Spleen (tissue), 7 donors: ENCODE measurements around the gene GUCY2C.

Experiments used
- POLR2A ChIP-seq, 3 donors: fragments of 450-650 bp; IDR thresholded peaks; one replicate each; pipeline ENCODE4 v1.5.1; 2017; ENCODE audit warnings: antibody characterized with exemption in 3 of 3, mild to moderate bottlenecking in 1 of 3
- TF ChIP-seq, protein P1 (sequence below), 11 experiments: fragments of 200-600 bp in 7 of 11; fragments of 450-650 bp in 4 of 11; sonication (generic) in 4 of 11; IDR thresholded peaks in 8 of 11; conservative IDR thresholded peaks in 3 of 11; 1 replicate in 7 of 11; 2 replicates in 4 of 11; pipeline versions ENCODE4 v1.4.0 to v1.8.0; 2016 to 2021; ENCODE audit warnings: antibody characterized with exemption in 11 of 11, inconsistent platforms in 4 of 11, mild to moderate bottlenecking in 1 of 11
- donor health status: DM: no; HTN: no; CAD: no; lungs with moderate emphysema.
- donor health status: DM: no; HTN: no; CAD: no.
- donor health status: DM: no; HTN: no; CAD: no.

DNA sequence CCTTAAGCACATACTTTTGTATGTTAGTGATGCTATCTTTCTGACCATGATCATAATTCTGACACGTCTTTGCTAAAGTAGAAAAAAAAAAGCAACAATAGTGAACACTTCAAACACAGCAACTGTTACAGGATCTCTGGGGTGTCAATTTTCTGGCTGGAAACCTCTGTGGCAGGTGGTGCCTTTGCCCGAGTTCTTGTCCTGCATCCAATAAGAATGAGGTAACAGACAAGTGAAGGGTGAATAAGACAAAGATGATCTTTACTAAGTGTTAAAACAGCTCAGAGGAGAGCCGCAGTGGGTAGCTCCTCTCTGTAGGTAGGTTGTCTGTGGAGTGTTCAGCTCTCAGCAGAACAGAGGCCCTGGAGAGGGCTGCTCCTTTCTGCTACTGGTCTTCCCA, 107.8 kb downstream of the GUCY2C start:
- no peak for TF ChIP-seq POLR2A (IDR thresholded peaks at IDR 0.05)
- TF ChIP-seq, protein P1, sequence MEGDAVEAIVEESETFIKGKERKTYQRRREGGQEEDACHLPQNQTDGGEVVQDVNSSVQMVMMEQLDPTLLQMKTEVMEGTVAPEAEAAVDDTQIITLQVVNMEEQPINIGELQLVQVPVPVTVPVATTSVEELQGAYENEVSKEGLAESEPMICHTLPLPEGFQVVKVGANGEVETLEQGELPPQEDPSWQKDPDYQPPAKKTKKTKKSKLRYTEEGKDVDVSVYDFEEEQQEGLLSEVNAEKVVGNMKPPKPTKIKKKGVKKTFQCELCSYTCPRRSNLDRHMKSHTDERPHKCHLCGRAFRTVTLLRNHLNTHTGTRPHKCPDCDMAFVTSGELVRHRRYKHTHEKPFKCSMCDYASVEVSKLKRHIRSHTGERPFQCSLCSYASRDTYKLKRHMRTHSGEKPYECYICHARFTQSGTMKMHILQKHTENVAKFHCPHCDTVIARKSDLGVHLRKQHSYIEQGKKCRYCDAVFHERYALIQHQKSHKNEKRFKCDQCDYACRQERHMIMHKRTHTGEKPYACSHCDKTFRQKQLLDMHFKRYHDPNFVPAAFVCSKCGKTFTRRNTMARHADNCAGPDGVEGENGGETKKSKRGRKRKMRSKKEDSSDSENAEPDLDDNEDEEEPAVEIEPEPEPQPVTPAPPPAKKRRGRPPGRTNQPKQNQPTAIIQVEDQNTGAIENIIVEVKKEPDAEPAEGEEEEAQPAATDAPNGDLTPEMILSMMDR (IDR thresholded peaks at IDR 0.05 in 8 of 11, conservative IDR thresholded peaks at IDR 0.05 in 3 of 11) = no peak
